ENCODE measurements around the gene SNCB. TPM values are rescaled to one million over a fixed set of nuclear protein-coding genes. Genes with fewer than 3 reads are reported as not detected.
A peak's percentile ranks its signal among the peaks of the same experiment; 100 is the strongest.

The SNCB gene
- total RNA-seq, 2 experiments from 2014 or later = not detected

DNA sequence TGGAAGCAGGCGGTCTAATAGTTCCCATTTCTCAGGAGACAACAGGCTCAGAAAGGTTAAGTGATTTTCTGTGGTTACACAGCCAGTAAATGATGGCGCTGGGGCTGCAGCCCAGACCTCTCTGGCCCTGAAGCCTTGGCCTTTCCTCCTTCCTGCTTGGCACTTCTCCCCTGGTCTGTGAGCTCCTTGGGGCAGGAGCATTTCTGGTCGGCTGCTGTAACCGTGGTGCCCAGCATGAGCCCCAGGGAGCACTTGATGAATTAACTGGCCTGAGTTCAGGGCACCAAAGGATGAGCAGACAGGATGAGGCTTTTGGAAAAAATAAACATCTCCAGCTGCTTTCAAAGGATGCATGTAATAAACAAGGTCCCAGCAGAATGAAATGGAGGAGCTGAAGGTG is 51.0 kb downstream of the SNCB start:
- no peak overlapping the region for H3K4me3 Mint-ChIP-seq
- peaks cover 4 to 11% of the 10 kb centered on the region in 2 experiments for H3K9me3 ChIP-seq (ENCODE audit: control insufficient read depth in 1 of 2, insufficient read depth in 1 of 2, low read length in 2 of 2)
- POLR2A ChIA-PET = no interaction called here
- no peaks in the 10 kb centered on the region for H3K9me3 Mint-ChIP-seq
- no peaks in the 10 kb centered on the region for H3K4me1 Mint-ChIP-seq (ENCODE audit: low read depth)
- no peak overlapping the region for H3K27ac Mint-ChIP-seq
- no peaks in the 10 kb centered on the region for H3K36me3 Mint-ChIP-seq (ENCODE audit: low read depth)
- intact Hi-C loops (cut with DNase I, micrococcal nuclease) = loop anchor here in 1 of 2 experiments (5.0 to 10.0 kb wide), 2 partner anchors 375 to 847 kb away; no protein-coding TSS in a partner anchor
- no peak overlapping the region for H3K4me3 ChIP-seq (ENCODE audit: low read length)
- H3K36me3 ChIP-seq (ENCODE audit: insufficient read depth, low read length) = no peaks in the 10 kb centered on the region
- no peak overlapping the region for H3K27ac ChIP-seq (ENCODE audit: low read depth in 1 of 2, low read length in 2 of 2)
- TF ChIP-seq CTCF (IDR thresholded peaks at IDR 0.05) = no peak
- no peaks in the 10 kb centered on the region for H3K27me3 ChIP-seq (ENCODE audit: control insufficient read depth in 1 of 2, insufficient read depth in 2 of 2, low read length in 2 of 2)
- peaks cover 6% of the 10 kb centered on the region for H3K4me1 ChIP-seq (ENCODE audit: insufficient read depth, low read length)
- ATAC-seq (ENCODE audit: poor library complexity) (no peak), DNase-seq (no peak)
- CTCF ChIA-PET = interaction anchor here (1.1 kb wide), 1 partner anchor 17 kb away, joined by 4 read pairs; no protein-coding TSS in a partner anchor
- no peaks in the 10 kb centered on the region for H3K27me3 Mint-ChIP-seq

DNA sequence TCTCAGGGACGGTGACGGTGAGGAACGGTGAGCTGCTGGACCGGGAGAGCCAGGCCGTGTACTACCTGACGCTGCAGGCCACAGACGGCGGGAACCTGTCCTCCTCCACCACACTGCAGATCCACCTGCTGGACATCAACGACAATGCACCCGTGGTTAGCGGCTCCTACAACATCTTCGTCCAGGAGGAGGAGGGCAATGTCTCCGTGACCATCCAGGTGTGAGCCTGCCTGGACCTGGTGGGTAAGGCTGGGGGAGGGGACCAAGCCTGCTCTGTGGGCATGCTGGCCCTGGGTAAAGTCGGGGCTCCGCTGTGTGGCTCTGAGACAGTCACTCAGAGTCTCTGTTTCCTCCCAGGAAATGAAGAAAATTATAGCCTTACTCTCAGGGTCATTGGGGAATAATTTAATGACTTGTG is 51.9 kb downstream of the SNCB start:
- peaks cover 0 to 1% of the 10 kb centered on the region in 2 experiments for H3K9me3 ChIP-seq (ENCODE audit: control insufficient read depth in 1 of 2, insufficient read depth in 1 of 2, low read length in 2 of 2)
- H3K36me3 ChIP-seq (ENCODE audit: insufficient read depth, low read length) = no peaks in the 10 kb centered on the region
- no peak overlapping the region for H3K27ac ChIP-seq (ENCODE audit: low read depth in 1 of 2, low read length in 2 of 2)
- H3K4me1 ChIP-seq (ENCODE audit: insufficient read depth, low read length) = peaks cover 13% of the 10 kb centered on the region
- intact Hi-C loops (cut with DNase I, micrococcal nuclease) = loop anchor here (1.0 to 10.0 kb wide), 3 partner anchors 162 to 846 kb away; partner anchors contain the start of gene CLTB (in 1 of the 2)
- no peak overlapping the region for H3K27ac Mint-ChIP-seq
- DNase-seq (peak; percentile 23 to 75 (median 42)), ATAC-seq (ENCODE audit: poor library complexity) (peak; percentile 71)
- H3K4me3 Mint-ChIP-seq = no peak overlapping the region
- no peaks in the 10 kb centered on the region for H3K9me3 Mint-ChIP-seq
- H3K27me3 ChIP-seq (ENCODE audit: control insufficient read depth in 1 of 2, insufficient read depth in 2 of 2, low read length in 2 of 2) = no peaks in the 10 kb centered on the region
- TF ChIP-seq CTCF (IDR thresholded peaks at IDR 0.05) = peak; percentile 51
- H3K27me3 Mint-ChIP-seq = no peaks in the 10 kb centered on the region
- no peaks in the 10 kb centered on the region for H3K36me3 Mint-ChIP-seq (ENCODE audit: low read depth)
- POLR2A ChIA-PET = interaction anchor here (1.2 kb wide), 1 partner anchor 162 kb away, joined by 3 read pairs; the partner anchor contains the start of gene CLTB
- no peaks in the 10 kb centered on the region for H3K4me1 Mint-ChIP-seq (ENCODE audit: low read depth)
- H3K4me3 ChIP-seq (ENCODE audit: low read length) = no peak overlapping the region
- CTCF ChIA-PET = interaction anchor here (1.1 kb wide), 1 partner anchor 18 kb away, joined by 4 read pairs; no protein-coding TSS in a partner anchor

DNA sequence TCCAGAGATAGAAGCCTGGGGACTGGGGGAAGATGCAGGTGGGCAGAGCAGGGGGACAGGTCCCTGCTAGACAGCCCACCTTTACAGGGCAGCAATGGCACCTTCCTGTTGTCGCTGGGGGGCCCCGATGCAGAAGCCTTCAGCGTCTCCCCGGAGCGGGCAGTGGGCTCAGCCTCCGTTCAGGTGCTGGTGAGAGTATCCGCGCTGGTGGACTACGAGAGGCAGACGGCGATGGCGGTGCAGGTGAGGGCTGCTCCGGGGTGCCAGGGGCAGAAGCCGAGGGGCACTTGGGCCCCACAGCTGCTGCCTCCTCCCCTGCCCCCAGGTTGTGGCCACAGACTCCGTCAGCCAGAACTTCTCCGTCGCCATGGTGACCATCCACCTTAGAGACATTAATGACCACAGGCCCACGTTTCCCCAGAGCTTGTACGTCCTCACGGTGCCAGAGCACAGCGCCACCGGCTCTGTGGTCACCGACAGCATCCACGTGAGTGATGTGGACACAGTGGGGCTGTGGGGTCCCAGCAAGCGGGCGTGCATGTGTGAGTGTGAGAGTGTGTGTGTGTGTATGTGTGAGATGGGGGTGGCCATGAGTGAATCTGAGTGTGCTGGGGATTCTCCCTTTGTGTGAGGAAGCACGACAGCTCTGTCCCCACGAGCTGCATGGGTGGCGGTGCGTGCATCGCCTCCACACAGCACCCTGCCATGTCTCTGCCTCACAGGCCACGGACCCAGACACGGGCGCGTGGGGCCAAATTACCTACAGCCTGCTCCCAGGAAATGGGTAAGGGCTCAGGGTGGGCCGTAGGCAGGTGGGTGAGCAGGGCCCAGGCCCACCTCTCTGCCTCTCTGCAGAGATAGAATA is 52.8 kb downstream of the SNCB start:
- H3K9me3 ChIP-seq (ENCODE audit: control insufficient read depth in 1 of 2, insufficient read depth in 1 of 2, low read length in 2 of 2) = no peaks in the 10 kb centered on the region
- Mint-ChIP-seq H3K4me1 (ENCODE audit: low read depth) (no peaks in the 10 kb centered on the region), H3K27me3 (no peaks in the 10 kb centered on the region), H3K27ac (no peak overlapping the region), H3K36me3 (ENCODE audit: low read depth) (no peaks in the 10 kb centered on the region), H3K4me3 (no peak overlapping the region), H3K9me3 (no peaks in the 10 kb centered on the region)
- intact Hi-C loops (cut with DNase I, micrococcal nuclease) = loop anchor here (1.0 to 10.0 kb wide), 3 partner anchors 161 to 845 kb away; partner anchors contain the start of gene CLTB (in 1 of the 2)
- no peak overlapping the region for H3K4me3 ChIP-seq (ENCODE audit: low read length)
- ChIA-PET CTCF (no interaction called here), POLR2A (interaction anchor here (1.2 kb wide), 1 partner anchor 161 kb away, joined by 3 read pairs; the partner anchor contains the start of gene CLTB)
- H3K27me3 ChIP-seq (ENCODE audit: control insufficient read depth in 1 of 2, insufficient read depth in 2 of 2, low read length in 2 of 2) = no peaks in the 10 kb centered on the region
- no peaks in the 10 kb centered on the region for H3K36me3 ChIP-seq (ENCODE audit: insufficient read depth, low read length)
- H3K27ac ChIP-seq (ENCODE audit: low read depth in 1 of 2, low read length in 2 of 2) = no peak overlapping the region
- DNase-seq (no peak), ATAC-seq (ENCODE audit: poor library complexity) (no peak)
- no peak for TF ChIP-seq CTCF (IDR thresholded peaks at IDR 0.05)
- peaks cover 13% of the 10 kb centered on the region for H3K4me1 ChIP-seq (ENCODE audit: insufficient read depth, low read length)

Data from CD4-positive, alpha-beta T cell (primary cell).